Renal cortex interstitium (tissue), 15 donors: Measurements from ENCODE around the gene CUL1. TPM values are rescaled to one million over a fixed set of nuclear protein-coding genes. Genes with fewer than 3 reads are reported as not detected.

Source experiments
- DNase-seq, 11 donors: peaks; one replicate each; pipeline ENCODE4 v3.0.0-alpha.2; 2013; ENCODE audit warnings: low read depth in 9 of 11, low spot score in 4 of 11; ENCODE audit errors: extremely low read depth in 1 of 11
- long read RNA-seq, 16 experiments: transcript quantifications; one replicate each; lab custom pipeline, GENCODE V29; 2026
- polyA plus RNA-seq, 3 donors: library from polyadenylated mRNA; unstranded; fragments of 120-200 nt; gene quantifications; one replicate each; pipeline ENCODE4 v1.2.1, GENCODE V29; 2013; ENCODE audit not compliant: insufficient read length in 3 of 3

Gene CUL1
- polyA plus RNA-seq: 10 to 100 TPM; 53.3 to 62.5 (median 60.3) TPM
- long read RNA-seq, donor 1, transcript CUL1-201 (22 exons, 3,064 nt): major isoform, 7 of 8 reads
- long read RNA-seq, donor 1, partial matches to known transcripts: 0 of 8 reads
- long read RNA-seq, donor 1, other reads (novel, unspliced or antisense): 0 of 8 reads
- long read RNA-seq, donor 2, partial matches to known transcripts: 0 of 2 reads
- long read RNA-seq, donor 2, other reads (novel, unspliced or antisense): 0 of 2 reads
- long read RNA-seq, donor 3, transcript CUL1-201 (22 exons, 3,064 nt): major isoform, 8 of 15 reads
- long read RNA-seq, donor 3, partial matches to known transcripts: 6 of 15 reads
- long read RNA-seq, donor 3, other reads (novel, unspliced or antisense): 0 of 15 reads
- long read RNA-seq, donor 4, transcript CUL1-201 (22 exons, 3,064 nt): major isoform, 8 of 9 reads
- long read RNA-seq, donor 4, partial matches to known transcripts: 0 of 9 reads
- long read RNA-seq, donor 4, other reads (novel, unspliced or antisense): 0 of 9 reads
- long read RNA-seq, donor 5: 0 reads
- long read RNA-seq, donor 6, transcript CUL1-201 (22 exons, 3,064 nt): major isoform, 10 of 18 reads
- long read RNA-seq, donor 6, partial matches to known transcripts: 8 of 18 reads
- long read RNA-seq, donor 6, other reads (novel, unspliced or antisense): 0 of 18 reads
- long read RNA-seq, donor 7, transcript CUL1-201 (22 exons, 3,064 nt): major isoform, 6 of 15 reads
- long read RNA-seq, donor 7, partial matches to known transcripts: 9 of 15 reads
- long read RNA-seq, donor 7, other reads (novel, unspliced or antisense): 0 of 15 reads
- long read RNA-seq, donor 8: 0 reads
- long read RNA-seq, donor 9, transcript CUL1-201 (22 exons, 3,064 nt): major isoform, 5 of 11 reads
- long read RNA-seq, donor 9, partial matches to known transcripts: 5 of 11 reads
- long read RNA-seq, donor 9, other reads (novel, unspliced or antisense): 0 of 11 reads
- long read RNA-seq, donor 10, transcript CUL1-201 (22 exons, 3,064 nt): major isoform, 6 of 8 reads
- long read RNA-seq, donor 10, partial matches to known transcripts: 0 of 8 reads
- long read RNA-seq, donor 10, other reads (novel, unspliced or antisense): 0 of 8 reads
- long read RNA-seq, donor 11, transcript CUL1-201 (22 exons, 3,064 nt): major isoform, 7 of 7 reads
- long read RNA-seq, donor 11, partial matches to known transcripts: 0 of 7 reads
- long read RNA-seq, donor 11, other reads (novel, unspliced or antisense): 0 of 7 reads
- long read RNA-seq, donor 12, partial matches to known transcripts: 0 of 3 reads
- long read RNA-seq, donor 12, other reads (novel, unspliced or antisense): 0 of 3 reads
- long read RNA-seq, donor 13: 0 reads
- long read RNA-seq, donor 14, transcript CUL1-201 (22 exons, 3,064 nt): major isoform, 8 of 8 reads
- long read RNA-seq, donor 14, partial matches to known transcripts: 0 of 8 reads
- long read RNA-seq, donor 14, other reads (novel, unspliced or antisense): 0 of 8 reads
- long read RNA-seq, donor 15, partial matches to known transcripts: 0 of 2 reads
- long read RNA-seq, donor 15, other reads (novel, unspliced or antisense): 0 of 2 reads
- long read RNA-seq, donor 16, transcript CUL1-201 (22 exons, 3,064 nt): major isoform, 26 of 42 reads
- long read RNA-seq, donor 16, partial matches to known transcripts: 13 of 42 reads
- long read RNA-seq, donor 16, other reads (novel, unspliced or antisense): 0 of 42 reads

GRCh38 chr7:148698397-148699023 is at the start of gene CUL1:
Gene CUL1, plus strand, starts transcription at chr7:148698903. Its CDS starts 31,220 bp downstream, at chr7:148730123.
- peak in 7 of 11 donors; percentile 48 to 75 (median 61) for DNase-seq

GRCh38 chr7:148650232-148650858 is 48.4 kb upstream of the CUL1 start:
- DNase-seq: no peak

GRCh38 chr7:148652773-148653172 is 45.9 kb upstream of the CUL1 start:
- no peak for DNase-seq

GRCh38 chr7:148657929-148658328 is 40.8 kb upstream of the CUL1 start:
- DNase-seq: no peak

GRCh38 chr7:148661471-148661870 is 37.2 kb upstream of the CUL1 start:
- DNase-seq: no peak

GRCh38 chr7:148662646-148663045 is 36.1 kb upstream of the CUL1 start:
- no peak for DNase-seq

GRCh38 chr7:148664324-148664723 is 34.4 kb upstream of the CUL1 start:
- peak in 4 of 11 donors; percentile 2 to 16 (median 4) for DNase-seq

- no peak for DNase-seq
Measured at GRCh38 chr7:148665221-148665620, 33.5 kb upstream of the CUL1 start.

GRCh38 chr7:148669927-148670326 is 28.8 kb upstream of the CUL1 start:
- DNase-seq: no peak

- DNase-seq: no peak
Measured at GRCh38 chr7:148670374-148670773, 28.3 kb upstream of the CUL1 start.

GRCh38 chr7:148670807-148671206 is 27.9 kb upstream of the CUL1 start:
- DNase-seq: no peak

GRCh38 chr7:148672041-148672440 is 26.7 kb upstream of the CUL1 start:
- no peak for DNase-seq

- no peak for DNase-seq
Measured at GRCh38 chr7:148674689-148675088, 24.0 kb upstream of the CUL1 start.

- DNase-seq: no peak
Measured at GRCh38 chr7:148676291-148676690, 22.4 kb upstream of the CUL1 start.

GRCh38 chr7:148681821-148682220 is 16.9 kb upstream of the CUL1 start:
- no peak for DNase-seq

- DNase-seq: no peak
Measured at GRCh38 chr7:148684289-148684830, 14.3 kb upstream of the CUL1 start.

- DNase-seq: no peak
Measured at GRCh38 chr7:148686312-148686937, 12.3 kb upstream of the CUL1 start.
